Osteoblast (primary cell): Measurements from ENCODE around the gene PCCA. TPM values are rescaled to one million over a fixed set of nuclear protein-coding genes. Genes with fewer than 3 reads are reported as not detected.
A peak's percentile ranks its signal among the peaks of the same experiment; 100 is the strongest.

Source experiments
- DNase-seq: peaks from one replicate; pipeline ENCODE4 v3.0.0; 2011; ENCODE audit warnings: low spot score, mixed read lengths; ENCODE audit not compliant: insufficient read length; ENCODE audit errors: missing footprints
- H2AFZ ChIP-seq: 2 replicates; pipeline ENCODE4 v1.6.0; 2011; ENCODE audit warnings: mild to moderate bottlenecking, low read length
- H3K27ac ChIP-seq: 2 replicates; pipeline ENCODE4 v1.5.1; 2011; ENCODE audit warnings: mild to moderate bottlenecking, low read depth, low read length, moderate library complexity
- H3K27me3 ChIP-seq: 2 replicates; pipeline ENCODE4 v1.6.0; 2012; ENCODE audit warnings: mild to moderate bottlenecking, control low read depth, inconsistent platforms, low read length, moderate library complexity; ENCODE audit not compliant: insufficient read depth
- H3K36me3 ChIP-seq: 2 replicates; pipeline ENCODE4 v1.5.1; 2011; ENCODE audit warnings: mild to moderate bottlenecking, low read length, control low read depth, moderate library complexity; ENCODE audit not compliant: insufficient read depth
- H3K4me1 ChIP-seq: 2 replicates; pipeline ENCODE4 v1.5.1; 2011; ENCODE audit warnings: mild to moderate bottlenecking, low read length, control low read depth, moderate library complexity; ENCODE audit not compliant: insufficient read depth
- H3K4me2 ChIP-seq: 2 replicates; pipeline ENCODE4 v1.6.0; 2011; ENCODE audit warnings: mild to moderate bottlenecking, low read length; ENCODE audit not compliant: insufficient read depth
- H3K4me3 ChIP-seq: fragments of 200-600 bp; sonication (generic); 3 replicates; pipeline ENCODE4 v1.5.1; 2012; ENCODE audit warnings: mild to moderate bottlenecking, low read length, inconsistent platforms; ENCODE audit not compliant: insufficient read depth
- H3K79me2 ChIP-seq: 2 replicates; pipeline ENCODE4 v1.6.0; 2012; ENCODE audit warnings: mild to moderate bottlenecking, low read length, control low read depth, inconsistent platforms; ENCODE audit not compliant: insufficient read depth
- H3K9me3 ChIP-seq: 2 replicates; pipeline ENCODE4 v1.5.1; 2011; ENCODE audit warnings: low read depth, low read length, control low read depth
- H4K20me1 ChIP-seq: 2 replicates; pipeline ENCODE4 v1.6.0; 2012; ENCODE audit warnings: mild to moderate bottlenecking, low read length, control low read depth; ENCODE audit not compliant: insufficient read depth
- total RNA-seq: library from RNA; depleted of rRNA; stranded (reverse); fragments of >200 nt; gene quantifications from 2 replicates; pipeline ENCODE4 v1.2.3, GENCODE V29; 2012
- TF ChIP-seq, protein P1 (sequence below): IDR thresholded peaks from 2 replicates; pipeline ENCODE4 v1.5.1; 2011; ENCODE audit warnings: mild to moderate bottlenecking, low read depth, low read length, moderate library complexity; ENCODE audit errors: extremely low read depth

PCCA gene
- total RNA-seq, 1 donor: 40.5 TPM

DNA sequence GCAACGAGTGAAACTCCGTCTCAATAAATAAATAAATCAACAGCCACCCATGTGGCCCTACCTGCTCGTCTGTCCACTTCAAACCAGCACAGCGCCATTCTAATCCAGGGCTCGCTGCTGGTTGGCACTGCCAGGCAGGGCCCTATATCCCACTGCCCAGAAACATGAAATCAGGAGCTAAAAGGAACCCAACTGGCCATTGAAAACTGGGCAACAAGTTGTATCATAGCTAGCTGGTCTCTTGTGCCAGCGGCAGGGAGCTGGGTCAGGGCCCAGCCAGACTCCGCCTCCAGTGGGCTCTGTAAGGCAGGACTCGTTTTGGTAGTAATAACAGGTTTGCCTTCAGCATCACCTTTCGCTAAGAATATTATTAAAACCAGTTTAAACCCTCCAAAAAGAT, 460.4 kb downstream of the PCCA start:
- Histone ChIP-seq H3K4me1 (no peaks in the 10 kb centered on the region), H4K20me1 (no peaks in the 10 kb centered on the region), H3K27ac (no peak overlapping the region), H3K27me3 (no peaks in the 10 kb centered on the region), H3K4me3 (no peak overlapping the region), H3K9me3 (no peaks in the 10 kb centered on the region), H3K79me2 (no peaks in the 10 kb centered on the region), H3K4me2 (no peak overlapping the region), H2AFZ (no peak overlapping the region), H3K36me3 (no peaks in the 10 kb centered on the region)
- TF ChIP-seq, protein P1, sequence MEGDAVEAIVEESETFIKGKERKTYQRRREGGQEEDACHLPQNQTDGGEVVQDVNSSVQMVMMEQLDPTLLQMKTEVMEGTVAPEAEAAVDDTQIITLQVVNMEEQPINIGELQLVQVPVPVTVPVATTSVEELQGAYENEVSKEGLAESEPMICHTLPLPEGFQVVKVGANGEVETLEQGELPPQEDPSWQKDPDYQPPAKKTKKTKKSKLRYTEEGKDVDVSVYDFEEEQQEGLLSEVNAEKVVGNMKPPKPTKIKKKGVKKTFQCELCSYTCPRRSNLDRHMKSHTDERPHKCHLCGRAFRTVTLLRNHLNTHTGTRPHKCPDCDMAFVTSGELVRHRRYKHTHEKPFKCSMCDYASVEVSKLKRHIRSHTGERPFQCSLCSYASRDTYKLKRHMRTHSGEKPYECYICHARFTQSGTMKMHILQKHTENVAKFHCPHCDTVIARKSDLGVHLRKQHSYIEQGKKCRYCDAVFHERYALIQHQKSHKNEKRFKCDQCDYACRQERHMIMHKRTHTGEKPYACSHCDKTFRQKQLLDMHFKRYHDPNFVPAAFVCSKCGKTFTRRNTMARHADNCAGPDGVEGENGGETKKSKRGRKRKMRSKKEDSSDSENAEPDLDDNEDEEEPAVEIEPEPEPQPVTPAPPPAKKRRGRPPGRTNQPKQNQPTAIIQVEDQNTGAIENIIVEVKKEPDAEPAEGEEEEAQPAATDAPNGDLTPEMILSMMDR: no peak
- peak; percentile 29 for DNase-seq

DNA sequence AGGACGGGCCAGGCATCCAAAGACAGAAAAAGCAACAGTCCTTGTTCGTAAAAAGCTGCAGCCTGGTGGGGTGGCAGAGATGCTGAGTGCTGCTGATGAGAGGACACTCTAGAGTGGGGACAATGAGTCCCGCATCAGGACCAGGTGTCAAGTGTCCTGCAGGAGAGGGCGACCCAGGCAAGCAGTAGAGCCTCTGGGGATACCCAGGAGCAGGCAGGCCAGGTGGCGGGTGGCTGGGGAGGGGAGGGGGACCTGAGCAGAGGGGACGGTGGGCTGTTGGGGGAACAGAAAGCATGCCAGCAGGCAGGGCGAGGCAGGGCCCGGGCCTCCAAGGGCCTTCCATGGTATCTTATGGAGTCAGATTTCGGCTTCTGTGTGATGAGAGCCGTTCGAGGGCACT, 463.9 kb downstream of the PCCA start:
- Histone ChIP-seq H3K79me2 (no peaks in the 10 kb centered on the region), H3K27me3 (no peaks in the 10 kb centered on the region)
- DNase-seq: no peak

DNA sequence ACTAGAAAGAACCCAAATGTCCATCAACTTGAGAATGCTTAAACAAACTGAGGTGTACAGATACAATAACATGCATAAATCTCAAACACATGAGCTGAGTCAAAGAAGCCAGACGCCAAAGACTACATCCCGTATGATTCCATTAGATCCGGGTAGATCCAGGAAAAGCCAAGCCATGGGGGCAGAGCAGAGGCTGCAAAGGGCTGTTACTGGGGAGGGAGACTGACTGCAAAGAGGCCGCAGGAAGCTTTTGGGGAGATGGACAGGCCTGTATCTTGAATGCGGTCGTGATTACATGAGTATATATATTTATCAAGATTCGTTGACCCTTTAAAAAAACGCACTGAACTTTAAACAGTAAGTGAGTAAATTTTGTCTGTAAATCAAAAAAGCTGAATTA, 471.0 kb downstream of the PCCA start:
- no peak overlapping the region for H3K4me3 ChIP-seq
- H3K79me2 ChIP-seq: no peaks in the 10 kb centered on the region
- peaks cover 8% of the 10 kb centered on the region for H4K20me1 ChIP-seq
- no peak overlapping the region for H3K27ac ChIP-seq
- H3K36me3 ChIP-seq: no peaks in the 10 kb centered on the region
- peak; percentile 48 for DNase-seq
- no peak overlapping the region for H3K4me2 ChIP-seq
- no peaks in the 10 kb centered on the region for H3K9me3 ChIP-seq
- no peaks in the 10 kb centered on the region for H3K27me3 ChIP-seq
- TF ChIP-seq, protein P1: no peak
- no peaks in the 10 kb centered on the region for H3K4me1 ChIP-seq
- H2AFZ ChIP-seq: no peak overlapping the region

More for the DNA sequence above, 463.9 kb downstream of the PCCA start:
- H3K4me2 ChIP-seq: no peak overlapping the region
- no peak overlapping the region for H3K4me3 ChIP-seq
- H2AFZ ChIP-seq: no peak overlapping the region
- H3K36me3 ChIP-seq: no peaks in the 10 kb centered on the region
- H3K9me3 ChIP-seq: no peaks in the 10 kb centered on the region
- TF ChIP-seq, protein P1: no peak
- no peaks in the 10 kb centered on the region for H4K20me1 ChIP-seq
- no peaks in the 10 kb centered on the region for H3K4me1 ChIP-seq
- H3K27ac ChIP-seq: no peak overlapping the region

DNA sequence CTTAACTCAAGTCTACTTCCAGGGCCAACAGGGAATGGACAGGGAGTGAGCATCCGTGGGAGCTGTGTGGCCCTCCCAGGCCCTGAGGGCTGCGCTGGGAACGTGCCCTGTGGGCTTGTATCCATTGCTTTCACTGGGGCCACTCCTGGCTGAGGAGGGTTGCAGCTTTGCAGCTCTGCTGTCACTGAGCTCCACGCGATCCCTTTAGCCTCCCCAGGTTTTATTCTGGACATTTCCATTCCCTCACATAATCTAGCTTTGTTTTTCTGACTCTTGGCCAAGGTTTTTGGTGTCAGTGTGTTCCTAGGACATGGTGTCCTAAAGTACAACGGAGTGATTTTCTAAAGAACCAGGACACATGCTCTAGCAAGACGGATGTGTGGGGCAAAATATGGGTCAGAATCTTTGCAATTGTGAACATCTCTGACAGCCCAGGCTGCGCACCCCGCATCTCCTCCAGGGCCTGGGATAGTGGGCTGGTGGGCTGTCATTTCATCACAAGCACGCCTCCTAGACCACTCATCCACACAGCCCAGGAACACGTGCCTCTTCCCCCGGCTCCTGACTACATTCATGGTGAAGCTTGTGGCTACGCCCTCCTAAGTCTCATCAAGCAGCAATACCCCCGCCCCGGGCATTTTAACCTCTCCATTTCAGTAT, 471.7 kb downstream of the PCCA start:
- H3K9me3 ChIP-seq: no peaks in the 10 kb centered on the region
- H2AFZ ChIP-seq: no peak overlapping the region
- H3K27me3 ChIP-seq: no peaks in the 10 kb centered on the region
- H3K79me2 ChIP-seq: no peaks in the 10 kb centered on the region
- DNase-seq: no peak
- H3K4me1 ChIP-seq: no peaks in the 10 kb centered on the region
- no peaks in the 10 kb centered on the region for H3K36me3 ChIP-seq
- H4K20me1 ChIP-seq: peaks cover 8% of the 10 kb centered on the region
- H3K27ac ChIP-seq: no peak overlapping the region
- no peak overlapping the region for H3K4me2 ChIP-seq
- TF ChIP-seq, protein P1: no peak
- H3K4me3 ChIP-seq: no peak overlapping the region
